Chondrocyte (in vitro differentiated cells): Measurements from ENCODE around the gene DCST1. TPM values are rescaled to one million over a fixed set of nuclear protein-coding genes. Genes with fewer than 3 reads are reported as not detected.

Source experiments
- DNase-seq: peaks from one replicate; pipeline ENCODE4 v3.0.0; 2021; ENCODE audit warnings: mixed read lengths, low spot score
- H3K27ac Mint-ChIP-seq: one replicate; pipeline ENCODE4 v1.8.0; 2021; ENCODE audit warnings: mild to moderate bottlenecking, moderate library complexity, mixed read lengths; ENCODE audit not compliant: unreplicated experiment
- H3K27me3 Mint-ChIP-seq: 2 replicates; pipeline ENCODE4 v1.8.0; 2021; ENCODE audit warnings: low read depth, mixed read lengths
- H3K36me3 Mint-ChIP-seq: 2 replicates; pipeline ENCODE4 v1.8.0; 2021; ENCODE audit warnings: low read depth, mixed read lengths
- H3K4me1 Mint-ChIP-seq: 2 replicates; pipeline ENCODE4 v1.8.0; 2021; ENCODE audit warnings: low read depth, mild to moderate bottlenecking, mixed read lengths
- H3K4me3 Mint-ChIP-seq: one replicate; pipeline ENCODE4 v1.8.0; 2021; ENCODE audit warnings: mild to moderate bottlenecking, moderate library complexity, mixed read lengths; ENCODE audit not compliant: unreplicated experiment
- H3K9me3 Mint-ChIP-seq: 2 replicates; pipeline ENCODE4 v1.8.0; 2021; ENCODE audit warnings: low read depth, mixed read lengths
- CTCF ChIP-seq: fragments of 200-600 bp; sonication (generic); IDR thresholded peaks from 2 replicates; pipeline ENCODE4 v1.5.0; 2021; ENCODE audit warnings: antibody characterized with exemption, mild to moderate bottlenecking, moderate library complexity
- total RNA-seq: library from RNA; stranded (reverse); gene quantifications from 3 replicates; pipeline ENCODE4 v1.2.1, GENCODE V29; 2021

DCST1 gene
- total RNA-seq, 1 donor from 2014 or later, result not detected

GRCh38 chr1:155070158-155070621 lies 36.6 kb downstream of the DCST1 start:
- TF ChIP-seq CTCF, result no peak

DNA sequence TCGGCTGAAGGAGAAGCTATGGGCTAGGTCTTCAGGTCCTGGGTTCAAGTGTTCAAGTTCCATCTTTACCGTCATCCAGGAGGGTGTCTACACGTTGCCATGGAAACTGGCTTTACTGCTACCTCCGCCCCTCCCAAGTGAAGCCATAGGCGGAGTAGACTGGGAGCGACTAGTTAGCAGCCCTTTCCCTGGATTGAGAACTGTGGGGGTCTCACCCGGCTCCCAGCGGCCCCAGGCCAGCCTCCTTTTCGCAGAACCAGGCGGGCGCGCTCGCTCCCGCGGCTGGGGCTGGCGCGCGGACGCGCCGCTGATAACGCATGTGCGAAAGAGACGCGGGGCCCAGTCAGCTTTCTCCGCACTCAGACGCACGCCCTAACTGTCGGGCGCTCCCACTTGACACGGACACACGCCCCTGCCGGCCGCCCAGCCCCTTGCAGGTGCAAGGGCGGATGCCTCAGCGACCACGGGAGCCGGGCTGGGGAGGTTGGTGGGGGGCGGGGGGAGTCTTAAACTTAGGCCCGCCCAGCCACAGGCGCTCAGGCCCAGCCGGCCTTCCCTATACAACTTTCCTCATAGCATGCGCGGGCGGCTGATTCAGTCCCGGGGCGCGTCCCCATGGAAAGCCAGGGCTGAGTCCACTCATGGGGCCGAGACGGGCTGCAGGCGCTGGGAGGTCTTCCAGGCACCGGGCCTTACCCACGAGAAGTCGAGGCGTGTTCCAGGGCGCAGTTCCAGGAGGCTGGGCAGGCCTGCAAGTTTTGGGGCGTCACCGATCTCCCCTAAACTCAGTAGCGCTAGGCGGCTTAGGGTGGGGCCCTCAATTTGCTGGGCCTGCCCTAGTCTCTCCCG lies 37.3 kb downstream of the DCST1 start:
- peaks cover 12% of the 10 kb centered on the region for H3K4me1 Mint-ChIP-seq

More at GRCh38 chr1:155070158-155070621, 36.6 kb downstream of the DCST1 start:
- Mint-ChIP-seq H3K4me3 (no peak overlapping the region), H3K27ac (no peak overlapping the region), H3K36me3 (peaks cover 4% of the 10 kb centered on the region), H3K27me3 (no peaks in the 10 kb centered on the region), H3K4me1 (peaks cover 13% of the 10 kb centered on the region), H3K9me3 (no peaks in the 10 kb centered on the region)
- DNase-seq, result no peak

DNA sequence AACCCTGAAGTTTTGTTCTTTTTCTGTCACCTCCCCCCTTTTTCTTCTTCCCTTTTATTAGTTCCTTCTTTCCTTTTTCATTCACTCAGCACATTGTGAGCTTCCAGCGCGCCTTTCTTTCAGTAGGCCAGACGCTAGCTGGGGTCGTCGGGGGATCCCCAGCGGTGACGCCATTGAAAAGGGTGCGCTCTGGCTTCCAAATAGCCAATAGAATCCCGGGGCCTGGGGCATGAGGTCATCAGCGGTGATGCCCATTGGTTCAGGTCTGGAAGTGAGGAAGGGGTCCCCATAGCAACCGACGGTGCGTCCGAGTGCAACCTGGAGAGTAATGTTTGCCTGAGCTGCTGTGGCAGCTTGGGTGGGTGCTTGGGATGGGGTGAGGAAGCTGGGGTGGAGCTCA lies 38.1 kb downstream of the DCST1 start:
- TF ChIP-seq CTCF, result no peak
- peaks cover 4% of the 10 kb centered on the region for H3K36me3 Mint-ChIP-seq
- peak overlapping the region; percentile 29 for H3K4me3 Mint-ChIP-seq
- H3K4me1 Mint-ChIP-seq, result peaks cover 9% of the 10 kb centered on the region
- no peak overlapping the region for H3K27ac Mint-ChIP-seq
- DNase-seq, result no peak
- no peaks in the 10 kb centered on the region for H3K27me3 Mint-ChIP-seq
- H3K9me3 Mint-ChIP-seq, result no peaks in the 10 kb centered on the region

More for the DNA sequence above, 37.3 kb downstream of the DCST1 start:
- Mint-ChIP-seq H3K27ac (no peak overlapping the region), H3K36me3 (peaks cover 4% of the 10 kb centered on the region), H3K4me3 (peak overlapping the region; percentile 47), H3K9me3 (no peaks in the 10 kb centered on the region), H3K27me3 (no peaks in the 10 kb centered on the region)
- peak; percentile 71 for TF ChIP-seq CTCF
- DNase-seq, result no peak

DNA sequence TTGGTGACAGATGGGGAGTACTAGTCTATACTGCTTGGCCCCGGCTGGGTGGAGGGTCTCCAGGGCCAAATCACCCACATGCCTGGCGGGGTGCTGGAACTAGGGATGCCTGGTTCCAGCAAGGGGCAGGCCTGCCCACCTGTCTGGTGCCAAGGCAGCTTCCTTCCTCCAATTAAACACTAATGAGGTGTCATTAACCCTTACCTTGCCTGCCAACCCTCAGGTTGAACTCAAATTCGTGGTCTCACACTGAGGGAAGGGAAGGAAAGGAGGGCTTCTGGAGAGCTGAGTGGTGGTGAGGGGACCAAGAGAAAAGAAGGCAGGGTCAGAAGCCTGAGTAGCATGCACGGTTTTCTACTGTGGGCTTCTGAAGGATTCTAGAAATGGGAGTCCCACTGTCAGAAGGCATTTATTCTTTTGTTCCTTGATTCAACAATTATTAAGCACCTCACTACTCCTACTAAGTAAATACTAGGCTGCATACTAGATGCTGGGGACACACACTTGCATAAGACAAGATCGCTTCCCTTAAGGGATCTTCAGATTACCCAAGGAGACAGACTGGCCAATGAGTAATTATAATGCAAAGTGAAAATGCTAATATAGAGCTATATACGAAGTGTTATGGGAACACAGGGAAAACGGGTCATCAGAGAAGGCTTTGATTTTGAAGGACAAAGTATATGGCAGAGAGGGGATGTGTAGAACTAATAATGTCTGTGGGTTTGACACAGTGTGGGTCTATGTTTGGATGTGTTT lies 39.1 kb downstream of the DCST1 start:
- Mint-ChIP-seq H3K27me3 (no peaks in the 10 kb centered on the region), H3K4me1 (peaks cover 9% of the 10 kb centered on the region), H3K9me3 (no peaks in the 10 kb centered on the region), H3K36me3 (peaks cover 4% of the 10 kb centered on the region), H3K4me3 (no peak overlapping the region), H3K27ac (no peak overlapping the region)
- TF ChIP-seq CTCF, result no peak
- DNase-seq, result no peak
